ENCODE measurements around the gene PTGDS.

PTGDS gene

GRCh38 chr9:136960938-136961275 is 16.4 kb upstream of the PTGDS start:
- TF ChIP-seq RAD21 (IDR thresholded peaks at IDR 0.05; ENCODE audit: low read depth) (no peak), TAF1 (IDR thresholded peaks at IDR 0.05; ENCODE audit: low read depth) (no peak), FOXM1 (IDR thresholded peaks at IDR 0.05; ENCODE audit: borderline replicate concordance, low read depth) (no peak), NFIC (IDR thresholded peaks at IDR 0.05) (no peak), EP300 (IDR thresholded peaks at IDR 0.05; ENCODE audit: borderline replicate concordance) (no peak), REST (IDR thresholded peaks at IDR 0.05; ENCODE audit: low read depth) (no peak), TEAD4 (IDR thresholded peaks at IDR 0.05) (no peak), MAX (IDR thresholded peaks at IDR 0.05) (no peak), CEBPB (IDR thresholded peaks at IDR 0.05) (no peak)

- no peak for TF ChIP-seq CEBPB (IDR thresholded peaks at IDR 0.05)
- TF ChIP-seq CREB1 (IDR thresholded peaks at IDR 0.05; ENCODE audit: low read depth) = no peak
Measured at GRCh38 chr9:136961279-136962065, 15.8 kb upstream of the PTGDS start.

GRCh38 chr9:136962163-136962562 is 15.1 kb upstream of the PTGDS start:
- TF ChIP-seq ZBTB7A (IDR thresholded peaks at IDR 0.05; ENCODE audit: low read depth) = no peak
- TF ChIP-seq TEAD4 (IDR thresholded peaks at IDR 0.05) = no peak
- no peak for TF ChIP-seq YY1 (IDR thresholded peaks at IDR 0.05; ENCODE audit: low read depth)
- TF ChIP-seq MAX (IDR thresholded peaks at IDR 0.05) = no peak
- no peak for TF ChIP-seq CREB1 (IDR thresholded peaks at IDR 0.05; ENCODE audit: low read depth)
- no peak for TF ChIP-seq TCF12 (IDR thresholded peaks at IDR 0.05; ENCODE audit: low read depth)
- TF ChIP-seq TAF1 (IDR thresholded peaks at IDR 0.05; ENCODE audit: low read depth) = no peak
- no peak for TF ChIP-seq EP300 (IDR thresholded peaks at IDR 0.05; ENCODE audit: borderline replicate concordance)
- TF ChIP-seq FOXM1 (IDR thresholded peaks at IDR 0.05; ENCODE audit: borderline replicate concordance, low read depth) = no peak
- TF ChIP-seq USF1 (IDR thresholded peaks at IDR 0.05) = no peak
- no peak for TF ChIP-seq REST (IDR thresholded peaks at IDR 0.05; ENCODE audit: low read depth)
- no peak for TF ChIP-seq RAD21 (IDR thresholded peaks at IDR 0.05; ENCODE audit: low read depth)
- no peak for TF ChIP-seq EGR1 (IDR thresholded peaks at IDR 0.05)
- TF ChIP-seq NFIC (IDR thresholded peaks at IDR 0.05) = no peak
- no peak for TF ChIP-seq CEBPB (IDR thresholded peaks at IDR 0.05)

- TF ChIP-seq EP300 (IDR thresholded peaks at IDR 0.05; ENCODE audit: borderline replicate concordance) = no peak
- no peak for TF ChIP-seq ZBTB7A (IDR thresholded peaks at IDR 0.05; ENCODE audit: low read depth)
- TF ChIP-seq NFIC (IDR thresholded peaks at IDR 0.05) = no peak
- no peak for TF ChIP-seq USF1 (IDR thresholded peaks at IDR 0.05)
- TF ChIP-seq TAF1 (IDR thresholded peaks at IDR 0.05; ENCODE audit: low read depth) = no peak
- no peak for TF ChIP-seq CEBPB (IDR thresholded peaks at IDR 0.05)
- TF ChIP-seq REST (IDR thresholded peaks at IDR 0.05; ENCODE audit: low read depth) = no peak
Measured at GRCh38 chr9:136962701-136963248, 14.5 kb upstream of the PTGDS start.

- TF ChIP-seq EP300 (IDR thresholded peaks at IDR 0.05; ENCODE audit: borderline replicate concordance) (no peak), USF1 (IDR thresholded peaks at IDR 0.05) (no peak), REST (IDR thresholded peaks at IDR 0.05; ENCODE audit: low read depth) (no peak), CREB1 (IDR thresholded peaks at IDR 0.05; ENCODE audit: low read depth) (no peak), FOXM1 (IDR thresholded peaks at IDR 0.05; ENCODE audit: borderline replicate concordance, low read depth) (no peak), YY1 (IDR thresholded peaks at IDR 0.05; ENCODE audit: low read depth) (no peak), MAX (IDR thresholded peaks at IDR 0.05) (no peak), NFIC (IDR thresholded peaks at IDR 0.05) (no peak), TAF1 (IDR thresholded peaks at IDR 0.05; ENCODE audit: low read depth) (no peak), ZBTB7A (IDR thresholded peaks at IDR 0.05; ENCODE audit: low read depth) (no peak), TCF12 (IDR thresholded peaks at IDR 0.05; ENCODE audit: low read depth) (no peak), RAD21 (IDR thresholded peaks at IDR 0.05; ENCODE audit: low read depth) (no peak), EGR1 (IDR thresholded peaks at IDR 0.05) (no peak), CEBPB (IDR thresholded peaks at IDR 0.05) (no peak)
Measured at GRCh38 chr9:136963341-136963740, 14.0 kb upstream of the PTGDS start.
